GM21515 (cell line): ENCODE measurements around the gene HEPN1.
A peak's percentile ranks its signal among the peaks of the same experiment; 100 is the strongest.
"Not testable (repeated sequence)": the region's sequence is repeated elsewhere in the genome, so short reads cannot be mapped to it uniquely, and the experiment has no call there.

Experiments used
- ATAC-seq: cut with Tn5 transposase; IDR thresholded peaks from one replicate; pipeline ENCODE4 v1.9.1; 2021; ENCODE audit not compliant: unreplicated experiment

Gene HEPN1

GRCh38 chr11:124941703-124942102 is 22.7 kb downstream of the HEPN1 start:
- no peak for ATAC-seq

GRCh38 chr11:124942466-124943253 is 23.6 kb downstream of the HEPN1 start:
- ATAC-seq: no peak

- no peak for ATAC-seq
Observed at GRCh38 chr11:124943254-124943616, 24.2 kb downstream of the HEPN1 start.

- no peak for ATAC-seq
Observed at GRCh38 chr11:124943741-124944140, 24.7 kb downstream of the HEPN1 start.

- ATAC-seq: no peak
Observed at GRCh38 chr11:124944565-124944964, 25.5 kb downstream of the HEPN1 start.

- no peak for ATAC-seq
Observed at GRCh38 chr11:124945826-124946225, 26.8 kb downstream of the HEPN1 start.

- ATAC-seq: no peak
Observed at GRCh38 chr11:124946735-124947141, 27.7 kb downstream of the HEPN1 start.

GRCh38 chr11:124950601-124951330 is 31.7 kb downstream of the HEPN1 start:
- ATAC-seq: no peak

- no peak for ATAC-seq
Observed at GRCh38 chr11:124951341-124951740, 32.3 kb downstream of the HEPN1 start.

- peak; percentile 99 for ATAC-seq
Observed at GRCh38 chr11:124953753-124954589, 34.9 kb downstream of the HEPN1 start, which contains the start of gene CCDC15. Gene CCDC15 (plus strand): TSS chr11:124954202. CDS start chr11:124954733, 531 bp downstream.

- no peak for ATAC-seq
Observed at GRCh38 chr11:124954590-124954955, 35.5 kb downstream of the HEPN1 start.

- no peak for ATAC-seq
Observed at GRCh38 chr11:124955035-124955434, 36.0 kb downstream of the HEPN1 start.

GRCh38 chr11:124961972-124962609 is 43.0 kb downstream of the HEPN1 start:
- ATAC-seq: peak; percentile 95

GRCh38 chr11:124968197-124968596 is 49.1 kb downstream of the HEPN1 start:
- ATAC-seq: not testable (repeated sequence)
